Measurements from ENCODE around the gene PTPRO. TPM values are rescaled to one million over a fixed set of nuclear protein-coding genes. Genes with fewer than 3 reads are reported as not detected.

PTPRO gene
- total RNA-seq, 1 donor from 2014 or later: 0.49 TPM

DNA sequence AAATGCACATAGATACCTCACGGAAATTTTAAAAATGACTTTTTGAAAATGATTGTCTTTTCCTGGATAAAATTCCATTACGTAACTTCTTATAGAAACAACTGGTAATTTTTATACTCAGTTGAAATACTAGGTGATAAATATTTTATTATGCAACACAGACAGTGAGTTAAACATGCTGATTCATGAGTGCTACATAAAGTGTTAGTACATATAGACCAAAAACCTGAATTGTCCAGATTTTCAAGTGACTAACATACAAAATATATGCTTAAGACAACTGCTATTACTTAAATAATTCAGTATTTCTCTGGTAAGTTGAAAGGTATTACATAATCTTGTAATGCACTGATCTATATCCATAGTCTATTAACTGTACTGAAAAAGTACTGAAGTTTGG lies 11.9 kb downstream of the PTPRO start:
- Histone ChIP-seq H3K27me3 (no peaks in the 10 kb centered on the region), H3K27ac (no peak overlapping the region), H3K4me3 (no peak overlapping the region), H3K9me3 (no peaks in the 10 kb centered on the region), H3K4me1 (no peaks in the 10 kb centered on the region), H3K36me3 (no peaks in the 10 kb centered on the region)
- DNase-seq (ENCODE audit: extremely low spot score in 2 of 2): no peak
- intact Hi-C loops (cut with DNase I): no loop called here
- TF ChIP-seq POLR2A (IDR thresholded peaks at IDR 0.05): no peak

DNA sequence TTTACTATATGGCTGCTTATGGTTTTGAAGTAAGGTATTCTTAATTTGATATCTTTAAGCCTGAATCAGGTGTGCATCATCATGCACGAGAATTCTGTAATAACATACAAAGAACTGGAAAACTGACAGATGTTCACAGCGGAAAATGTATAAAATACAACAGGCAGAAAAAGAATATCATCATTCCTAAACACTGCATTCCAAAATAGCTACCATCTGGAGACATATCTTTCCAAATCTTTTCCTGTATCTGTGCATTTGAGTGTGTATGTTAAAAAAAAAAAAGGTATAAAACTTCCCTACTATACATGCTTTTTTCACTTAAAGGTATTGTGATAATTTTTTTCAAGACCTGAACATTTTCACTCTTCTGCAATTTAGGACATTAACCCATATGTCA lies 13.7 kb downstream of the PTPRO start:
- TF ChIP-seq POLR2AphosphoS5 (IDR thresholded peaks at IDR 0.05; ENCODE audit: insufficient read depth in 1 of 2, low read depth in 1 of 2) (no peak), POLR2A (IDR thresholded peaks at IDR 0.05) (no peak)
- TF ChIP-seq, protein P1, sequence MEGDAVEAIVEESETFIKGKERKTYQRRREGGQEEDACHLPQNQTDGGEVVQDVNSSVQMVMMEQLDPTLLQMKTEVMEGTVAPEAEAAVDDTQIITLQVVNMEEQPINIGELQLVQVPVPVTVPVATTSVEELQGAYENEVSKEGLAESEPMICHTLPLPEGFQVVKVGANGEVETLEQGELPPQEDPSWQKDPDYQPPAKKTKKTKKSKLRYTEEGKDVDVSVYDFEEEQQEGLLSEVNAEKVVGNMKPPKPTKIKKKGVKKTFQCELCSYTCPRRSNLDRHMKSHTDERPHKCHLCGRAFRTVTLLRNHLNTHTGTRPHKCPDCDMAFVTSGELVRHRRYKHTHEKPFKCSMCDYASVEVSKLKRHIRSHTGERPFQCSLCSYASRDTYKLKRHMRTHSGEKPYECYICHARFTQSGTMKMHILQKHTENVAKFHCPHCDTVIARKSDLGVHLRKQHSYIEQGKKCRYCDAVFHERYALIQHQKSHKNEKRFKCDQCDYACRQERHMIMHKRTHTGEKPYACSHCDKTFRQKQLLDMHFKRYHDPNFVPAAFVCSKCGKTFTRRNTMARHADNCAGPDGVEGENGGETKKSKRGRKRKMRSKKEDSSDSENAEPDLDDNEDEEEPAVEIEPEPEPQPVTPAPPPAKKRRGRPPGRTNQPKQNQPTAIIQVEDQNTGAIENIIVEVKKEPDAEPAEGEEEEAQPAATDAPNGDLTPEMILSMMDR (IDR thresholded peaks at IDR 0.05): no peak
- no peaks in the 10 kb centered on the region for H3K4me1 ChIP-seq
- H3K9me3 ChIP-seq: no peaks in the 10 kb centered on the region
- H3K36me3 ChIP-seq: no peaks in the 10 kb centered on the region
- no peaks in the 10 kb centered on the region for H3K27me3 ChIP-seq
- intact Hi-C loops (cut with DNase I): no loop called here
- DNase-seq (ENCODE audit: extremely low spot score in 2 of 2): no peak
- H3K27ac ChIP-seq: no peak overlapping the region
- no peak overlapping the region for H3K4me3 ChIP-seq

DNA sequence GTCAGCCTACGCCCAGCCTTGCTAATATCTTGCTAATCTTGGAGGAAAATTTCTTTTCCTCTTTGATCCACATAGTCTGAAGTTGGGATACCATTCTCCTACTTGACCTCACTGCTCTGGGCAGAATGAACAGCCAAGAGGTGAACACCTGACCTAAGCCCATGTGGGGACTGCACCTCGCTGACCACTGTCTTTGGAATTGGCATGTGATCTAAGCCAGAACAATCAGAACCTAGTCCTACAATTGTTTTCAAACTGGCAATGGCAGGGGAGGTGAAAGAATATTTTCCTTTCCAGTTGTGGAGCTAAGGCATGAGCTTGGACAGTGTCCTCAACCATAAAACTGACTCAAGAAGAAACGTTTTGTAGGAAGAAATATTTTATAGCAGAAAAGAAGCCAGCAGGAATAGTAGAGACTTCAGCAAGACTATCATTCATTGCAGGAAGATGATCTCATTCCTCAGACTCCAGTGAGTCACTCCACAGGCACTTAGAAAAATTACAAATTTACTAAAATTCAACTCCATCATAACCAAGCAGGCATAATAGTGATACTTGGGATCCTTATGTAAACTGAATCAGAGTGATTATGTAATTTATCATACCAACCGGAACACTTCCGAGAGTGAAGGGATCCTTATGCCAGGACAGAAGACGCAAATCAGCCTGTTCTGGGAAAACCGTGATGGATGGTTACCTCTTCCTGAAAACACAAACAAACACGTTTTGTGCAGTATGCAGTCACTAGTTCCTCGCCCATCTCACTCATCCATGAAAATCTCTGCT lies 14.7 kb downstream of the PTPRO start:
- H3K4me3 ChIP-seq: no peak overlapping the region
- no peak overlapping the region for H3K27ac ChIP-seq
- H3K27me3 ChIP-seq: no peaks in the 10 kb centered on the region
- no peak for DNase-seq (ENCODE audit: extremely low spot score in 2 of 2)
- no peaks in the 10 kb centered on the region for H3K9me3 ChIP-seq
- H3K4me1 ChIP-seq: no peaks in the 10 kb centered on the region
- intact Hi-C loops (cut with DNase I): no loop called here
- no peak for TF ChIP-seq POLR2A (IDR thresholded peaks at IDR 0.05)
- TF ChIP-seq, protein P1 (IDR thresholded peaks at IDR 0.05): no peak
- no peak for TF ChIP-seq POLR2AphosphoS5 (IDR thresholded peaks at IDR 0.05; ENCODE audit: insufficient read depth in 1 of 2, low read depth in 1 of 2)
- no peaks in the 10 kb centered on the region for H3K36me3 ChIP-seq

DNA sequence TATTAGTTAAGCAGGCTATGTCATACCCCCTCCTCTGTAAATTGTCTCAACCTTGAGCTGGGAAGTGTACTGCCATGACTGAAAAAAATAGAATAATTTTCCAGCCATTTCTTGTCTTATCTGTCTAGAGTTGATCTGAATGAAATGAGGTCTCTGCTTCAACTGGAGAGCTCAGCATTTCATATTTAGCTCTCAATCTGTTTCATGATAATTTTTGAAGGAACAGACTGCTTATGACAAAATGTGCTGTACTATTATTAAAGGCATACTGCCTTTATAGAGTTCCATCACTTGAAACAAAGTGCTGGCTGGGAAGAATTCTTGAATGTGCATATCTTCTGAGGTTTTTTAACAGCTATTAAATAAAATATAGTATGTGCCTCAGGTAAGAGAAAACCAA lies 19.1 kb downstream of the PTPRO start:
- Histone ChIP-seq H3K9me3 (no peaks in the 10 kb centered on the region), H3K27me3 (no peaks in the 10 kb centered on the region), H3K4me1 (no peaks in the 10 kb centered on the region), H3K27ac (no peak overlapping the region), H3K36me3 (no peaks in the 10 kb centered on the region), H3K4me3 (no peak overlapping the region)
- no peak for TF ChIP-seq POLR2A (IDR thresholded peaks at IDR 0.05)
- TF ChIP-seq, protein P1 (IDR thresholded peaks at IDR 0.05): no peak
- TF ChIP-seq POLR2AphosphoS5 (IDR thresholded peaks at IDR 0.05; ENCODE audit: insufficient read depth in 1 of 2, low read depth in 1 of 2): no peak
- intact Hi-C loops (cut with DNase I): no loop called here
- DNase-seq (ENCODE audit: extremely low spot score in 2 of 2): no peak

DNA sequence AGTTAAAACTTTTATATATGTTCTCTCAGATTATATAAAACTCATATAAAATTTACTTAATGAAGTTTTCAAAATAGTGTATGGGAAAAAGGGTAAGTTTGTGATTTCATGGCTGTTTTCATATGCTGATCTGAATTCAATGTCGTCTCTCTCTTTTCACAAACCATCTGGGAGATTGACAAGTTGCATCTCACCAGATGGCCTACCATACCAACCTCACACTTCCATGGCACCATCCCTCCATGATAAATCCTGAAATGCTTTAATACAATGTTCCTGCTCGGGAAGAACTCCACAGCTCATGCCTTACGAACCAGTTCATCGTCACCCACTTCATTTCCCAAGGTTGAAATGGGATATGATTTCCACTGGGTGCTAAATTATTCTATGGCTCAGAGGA lies 22.3 kb downstream of the PTPRO start:
- no peak for DNase-seq (ENCODE audit: extremely low spot score in 2 of 2)

More for the DNA sequence above, 22.3 kb downstream of the PTPRO start:
- no peak for TF ChIP-seq POLR2A (IDR thresholded peaks at IDR 0.05)
- TF ChIP-seq POLR2AphosphoS5 (IDR thresholded peaks at IDR 0.05; ENCODE audit: insufficient read depth in 1 of 2, low read depth in 1 of 2): no peak
- TF ChIP-seq, protein P1 (IDR thresholded peaks at IDR 0.05): no peak
- Histone ChIP-seq H3K27ac (no peak overlapping the region), H3K36me3 (no peaks in the 10 kb centered on the region), H3K4me3 (no peak overlapping the region), H3K27me3 (no peaks in the 10 kb centered on the region), H3K9me3 (no peaks in the 10 kb centered on the region), H3K4me1 (no peaks in the 10 kb centered on the region)
- intact Hi-C loops (cut with DNase I): no loop called here
